ENCODE results near the gene DLL1.

DNA sequence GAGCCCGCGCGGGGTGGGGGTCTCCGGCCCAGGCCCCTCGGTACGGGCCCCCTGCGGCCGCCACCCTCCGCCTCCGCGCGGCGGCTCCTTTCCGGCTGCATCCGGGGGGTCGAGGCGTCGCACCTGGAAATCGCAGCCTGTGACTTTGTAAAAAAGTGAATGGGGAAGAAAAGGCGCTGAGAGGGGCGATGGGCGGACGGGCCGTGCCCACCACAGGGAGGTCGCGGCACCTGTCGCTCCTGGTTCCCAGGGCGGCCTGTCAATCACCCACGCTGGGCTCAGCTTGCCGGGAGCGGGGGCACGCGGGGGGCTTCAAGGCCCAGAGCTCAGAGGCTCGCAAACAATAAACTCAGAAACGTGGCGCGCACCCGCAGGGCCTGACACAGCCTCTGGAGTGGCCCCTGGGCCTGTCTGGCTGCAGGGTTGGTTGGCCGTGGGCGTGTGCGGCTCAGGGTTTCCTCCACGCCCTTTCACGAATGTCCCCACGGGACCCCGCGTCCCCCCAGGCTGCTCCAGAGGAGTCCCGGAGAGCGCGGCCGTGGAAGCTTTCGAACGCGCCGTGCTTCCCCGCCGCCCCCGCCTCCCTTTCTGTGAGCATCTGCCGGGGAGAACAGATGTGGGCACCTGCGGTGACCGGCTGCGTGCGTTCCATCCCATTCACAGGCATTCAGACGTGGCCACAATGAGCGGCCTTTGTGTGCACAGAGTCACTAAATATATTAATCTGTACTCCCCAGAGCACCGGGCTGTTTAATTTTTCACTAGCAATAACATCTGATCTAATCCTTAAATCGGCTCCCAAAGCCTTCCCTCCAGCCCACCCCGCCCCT lies 6.1 kb upstream of the DLL1 start:
- TF ChIP-seq, protein P1, sequence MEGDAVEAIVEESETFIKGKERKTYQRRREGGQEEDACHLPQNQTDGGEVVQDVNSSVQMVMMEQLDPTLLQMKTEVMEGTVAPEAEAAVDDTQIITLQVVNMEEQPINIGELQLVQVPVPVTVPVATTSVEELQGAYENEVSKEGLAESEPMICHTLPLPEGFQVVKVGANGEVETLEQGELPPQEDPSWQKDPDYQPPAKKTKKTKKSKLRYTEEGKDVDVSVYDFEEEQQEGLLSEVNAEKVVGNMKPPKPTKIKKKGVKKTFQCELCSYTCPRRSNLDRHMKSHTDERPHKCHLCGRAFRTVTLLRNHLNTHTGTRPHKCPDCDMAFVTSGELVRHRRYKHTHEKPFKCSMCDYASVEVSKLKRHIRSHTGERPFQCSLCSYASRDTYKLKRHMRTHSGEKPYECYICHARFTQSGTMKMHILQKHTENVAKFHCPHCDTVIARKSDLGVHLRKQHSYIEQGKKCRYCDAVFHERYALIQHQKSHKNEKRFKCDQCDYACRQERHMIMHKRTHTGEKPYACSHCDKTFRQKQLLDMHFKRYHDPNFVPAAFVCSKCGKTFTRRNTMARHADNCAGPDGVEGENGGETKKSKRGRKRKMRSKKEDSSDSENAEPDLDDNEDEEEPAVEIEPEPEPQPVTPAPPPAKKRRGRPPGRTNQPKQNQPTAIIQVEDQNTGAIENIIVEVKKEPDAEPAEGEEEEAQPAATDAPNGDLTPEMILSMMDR (IDR thresholded peaks at IDR 0.05 in 8 of 11, conservative IDR thresholded peaks at IDR 0.05 in 3 of 11): no peak
- no peak for TF ChIP-seq POLR2A (IDR thresholded peaks at IDR 0.05)

Data from spleen (tissue), 7 donors.